H54 (cell line): ENCODE measurements around the gene ZBTB7A.
A peak's percentile ranks its signal among the peaks of the same experiment; 100 is the strongest.

Source experiments
- DNase-seq: peaks from one replicate; pipeline ENCODE4 v3.0.0; 2011; ENCODE audit warnings: low spot score, mixed read lengths; ENCODE audit not compliant: insufficient read length
- FAIRE-seq: peaks from 3 replicates; lab custom pipeline; 2011; peaks lifted over from hg19 to GRCh38; lab: Jason Lieb, UNC
- POLR2A ChIP-seq: IDR thresholded peaks from 2 replicates; pipeline ENCODE4 v1.6.1; 2011; ENCODE audit warnings: low read depth, mild to moderate bottlenecking, low read length

ZBTB7A gene

DNA sequence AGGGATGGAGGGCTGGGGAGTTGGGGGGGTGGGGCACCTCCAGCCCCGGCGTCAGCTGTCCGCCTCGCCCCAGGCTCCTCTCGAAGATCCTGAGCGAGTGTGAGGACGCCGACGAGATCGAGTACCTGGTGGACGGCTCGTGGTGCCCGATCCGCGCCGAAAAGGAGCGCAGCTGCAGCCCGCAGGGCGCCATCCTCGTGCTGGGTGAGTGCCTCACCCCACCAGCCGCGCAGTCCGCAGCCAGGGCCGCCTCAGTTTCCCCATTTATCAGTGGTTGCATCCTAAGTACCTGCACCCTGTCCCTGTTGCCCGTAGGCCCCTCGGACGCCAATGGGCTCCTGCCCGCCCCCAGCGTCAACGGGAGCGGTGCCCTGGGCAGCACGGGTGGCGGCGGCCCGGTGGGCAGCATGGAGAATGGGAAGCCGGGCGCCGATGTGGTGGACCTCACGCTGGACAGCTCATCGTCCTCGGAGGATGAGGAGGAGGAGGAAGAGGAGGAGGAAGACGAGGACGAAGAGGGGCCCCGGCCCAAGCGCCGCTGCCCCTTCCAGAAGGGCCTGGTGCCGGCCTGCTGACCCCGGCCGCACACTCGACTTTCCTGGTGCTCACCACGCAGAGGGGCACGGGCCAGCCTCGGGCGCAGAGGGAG is 29.3 kb downstream of the ZBTB7A start:
- TF ChIP-seq POLR2A, result no peak
- DNase-seq (no peak), FAIRE-seq (no peak)

- TF ChIP-seq POLR2A, result no peak
- FAIRE-seq (no peak), DNase-seq (no peak)
Measured at GRCh38 chr19:4036576-4037300, 30.0 kb downstream of the ZBTB7A start.

- FAIRE-seq, result peak; percentile 58
- TF ChIP-seq POLR2A, result no peak
- no peak for DNase-seq
Measured at GRCh38 chr19:4035582-4035981, 31.1 kb downstream of the ZBTB7A start.

GRCh38 chr19:4035018-4035566 is 31.6 kb downstream of the ZBTB7A start:
- DNase-seq (no peak), FAIRE-seq (no peak)
- TF ChIP-seq POLR2A, result no peak

GRCh38 chr19:4034048-4035017 is 32.4 kb downstream of the ZBTB7A start:
- DNase-seq, result no peak
- no peak for TF ChIP-seq POLR2A
- FAIRE-seq, result no peak

GRCh38 chr19:4033028-4033956 is 33.4 kb downstream of the ZBTB7A start:
- DNase-seq, result no peak
- no peak for TF ChIP-seq POLR2A
- FAIRE-seq, result no peak

DNA sequence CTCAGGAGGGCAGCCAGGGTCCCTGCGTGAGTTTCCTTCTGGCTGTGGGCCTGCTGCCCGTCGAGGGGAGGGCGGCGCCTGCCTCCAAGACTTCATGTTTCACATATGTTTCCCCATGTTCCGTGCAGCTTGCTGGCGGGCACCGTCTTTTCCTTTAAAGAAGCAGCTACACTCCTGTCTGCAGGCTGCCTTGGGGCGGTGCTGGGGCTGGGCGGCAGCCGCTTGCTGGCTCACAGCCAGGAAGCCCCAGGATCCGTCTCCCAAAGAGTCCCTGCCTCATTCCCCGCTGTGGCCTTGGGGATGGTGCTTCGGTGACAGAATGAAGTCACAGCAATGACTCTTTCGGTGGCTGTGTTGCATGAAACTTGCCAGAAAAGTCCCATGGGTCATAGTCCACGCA is 34.3 kb downstream of the ZBTB7A start:
- no peak for DNase-seq
- FAIRE-seq, result no peak
- no peak for TF ChIP-seq POLR2A

GRCh38 chr19:4031420-4031819 is 35.3 kb downstream of the ZBTB7A start:
- TF ChIP-seq POLR2A, result no peak
- no peak for FAIRE-seq
- no peak for DNase-seq

GRCh38 chr19:4030981-4031380 is 35.7 kb downstream of the ZBTB7A start:
- no peak for TF ChIP-seq POLR2A
- DNase-seq, result no peak
- no peak for FAIRE-seq

DNA sequence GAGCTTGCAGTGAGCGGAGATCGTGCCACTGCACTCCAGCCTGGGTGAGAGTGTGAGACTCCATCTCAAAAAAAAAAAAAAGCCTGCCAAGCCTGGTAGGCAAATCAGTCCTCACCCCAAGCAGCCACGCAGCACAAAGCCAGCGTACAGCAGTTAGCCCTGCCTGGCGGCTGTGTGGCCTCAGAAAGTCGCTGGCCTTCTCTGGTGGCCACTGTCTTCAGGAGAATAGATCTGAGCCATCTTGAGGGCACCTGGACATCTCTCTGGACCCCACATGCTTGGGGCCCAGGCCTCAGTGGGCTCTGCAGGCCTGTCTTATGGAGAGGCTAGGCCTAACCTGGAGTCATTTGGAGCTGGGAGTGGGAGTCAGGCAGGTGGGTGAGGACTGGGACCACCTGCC is 36.1 kb downstream of the ZBTB7A start:
- no peak for FAIRE-seq
- TF ChIP-seq POLR2A, result no peak

GRCh38 chr19:4029247-4029614 is 37.5 kb downstream of the ZBTB7A start:
- DNase-seq (no peak), FAIRE-seq (no peak)
- no peak for TF ChIP-seq POLR2A

More for the DNA sequence above, 36.1 kb downstream of the ZBTB7A start:
- no peak for DNase-seq

GRCh38 chr19:4028334-4029246 is 38.1 kb downstream of the ZBTB7A start:
- TF ChIP-seq POLR2A, result no peak
- DNase-seq (no peak), FAIRE-seq (no peak)
